ENCODE data around the gene GJA9. TPM values are rescaled to one million over a fixed set of nuclear protein-coding genes. Genes with fewer than 3 reads are reported as not detected.
"Not testable (repeated sequence)": the region's sequence is repeated elsewhere in the genome, so short reads cannot be mapped to it uniquely, and the experiment has no call there.

GJA9 gene
- polyA plus RNA-seq, 2 donors, result 0.32 to 0.86 TPM

DNA sequence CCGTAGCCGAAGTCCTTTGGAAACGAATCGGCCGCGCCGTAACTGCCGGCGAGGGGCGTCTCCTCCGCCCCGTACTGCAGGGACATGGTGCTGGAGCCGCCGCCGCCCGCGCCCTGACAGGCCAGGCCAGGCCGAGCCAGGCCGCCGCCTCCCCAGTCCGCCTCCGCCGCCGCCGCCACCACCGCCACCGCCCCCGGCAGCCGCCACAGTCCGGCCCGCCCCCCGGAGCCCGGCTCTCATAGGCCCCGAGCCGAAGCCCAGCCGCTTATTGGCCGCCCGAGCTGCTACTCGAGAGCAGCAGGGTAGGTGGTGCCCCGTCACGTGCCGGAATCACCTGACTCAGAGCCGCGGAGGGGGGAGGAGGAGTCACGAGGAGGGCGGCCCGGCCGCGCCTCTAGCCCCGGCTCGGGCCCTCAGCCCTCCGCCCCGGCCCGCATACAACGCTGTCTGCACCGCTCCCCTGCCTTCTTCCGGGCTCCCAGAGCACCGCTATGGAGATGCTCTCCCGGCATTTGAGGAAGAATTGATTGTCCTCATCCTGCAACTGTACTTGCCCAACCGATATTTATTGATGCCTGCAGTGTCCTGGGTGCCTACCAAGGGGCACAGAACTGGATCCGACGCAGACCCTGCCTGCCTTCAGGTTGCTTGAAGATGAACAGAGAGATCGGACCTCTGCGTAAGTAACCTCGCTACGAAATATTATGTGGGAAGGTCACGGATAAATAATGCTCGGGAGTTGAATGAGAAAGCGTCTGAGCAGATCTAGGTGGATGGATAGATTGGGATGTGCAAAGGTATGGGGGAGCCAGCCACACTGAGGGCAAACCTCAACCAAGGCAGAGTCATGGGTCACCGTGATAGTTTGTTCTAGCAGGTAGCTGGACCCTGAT, 21.6 kb downstream of the GJA9 start, which contains the start of gene RRAGC:
Gene RRAGC (minus strand): TSS at position 212 of the 893 bp plus-strand sequence. CDS start 126 bp downstream, at position 86.
- Histone ChIP-seq H3K9me3 (ENCODE audit: control insufficient read depth in 2 of 2, insufficient read depth in 1 of 2, low read depth in 1 of 2, low read length in 1 of 2) (no peaks in the 10 kb centered on the region), H3K27me3 (ENCODE audit: control insufficient read depth in 1 of 2, insufficient read depth in 2 of 2, low read length in 2 of 2) (no peaks in the 10 kb centered on the region), H3K36me3 (ENCODE audit: control insufficient read depth in 2 of 2, insufficient read depth in 2 of 2, low read length in 1 of 2) (peaks cover 3 to 6% of the 10 kb centered on the region in 2 donors), H3K4me3 (ENCODE audit: low read depth in 1 of 2, low read length in 2 of 2) (peak within 1 kb of the TSS; percentile 68 to 85), H3K27ac (ENCODE audit: low read depth in 2 of 2, low read length in 1 of 2) (peak within 1 kb of the TSS; percentile 97 to 98), H3K4me1 (ENCODE audit: control insufficient read depth in 2 of 2, insufficient read depth in 2 of 2, low read length in 1 of 2) (peaks cover 0 to 3% of the 10 kb centered on the region in 2 donors)
- 0% methylated on average over 48 to 70 of the region's 70 CpGs for WGBS, 2 donors

DNA sequence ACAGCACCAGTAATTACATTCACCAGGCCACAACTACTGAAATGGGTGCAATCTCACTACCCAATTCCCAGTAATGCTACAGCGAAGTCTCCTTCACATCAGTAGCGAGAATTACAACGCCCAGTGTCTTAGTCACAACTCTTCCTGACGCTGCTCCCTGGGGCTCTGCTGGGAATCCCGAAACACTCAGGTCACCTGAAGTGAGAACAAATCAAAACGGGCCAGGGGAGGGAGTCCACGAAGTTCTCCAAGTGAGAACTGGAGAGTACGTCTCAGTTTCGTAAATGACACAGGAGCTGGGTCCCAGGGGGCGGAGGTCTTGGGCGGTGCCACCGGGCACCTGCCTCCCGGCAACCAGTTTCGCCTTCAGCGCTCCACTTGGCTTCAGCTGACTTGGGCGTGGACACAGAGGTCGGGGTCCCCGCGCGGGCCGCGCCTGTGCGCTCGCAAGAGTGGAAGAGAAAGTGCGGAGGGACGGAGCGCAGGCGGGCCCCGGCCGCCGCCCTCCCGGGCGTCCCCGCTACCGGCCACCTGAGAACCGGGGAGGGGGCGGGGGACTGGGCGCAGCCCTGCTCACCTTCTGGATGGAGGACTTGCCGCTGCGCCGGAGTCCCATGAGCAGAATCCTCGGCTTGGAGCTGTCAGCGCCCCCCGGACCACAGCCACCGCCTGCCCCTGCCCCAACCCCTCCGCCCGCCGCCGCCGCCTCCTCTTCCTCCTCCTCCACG, 22.4 kb downstream of the GJA9 start:
- WGBS, 2 donors, result 0 to 1% methylated on average over 27 to 51 of the region's 51 CpGs
- Histone ChIP-seq H3K4me1 (ENCODE audit: control insufficient read depth in 2 of 2, insufficient read depth in 2 of 2, low read length in 1 of 2) (peaks cover 0 to 3% of the 10 kb centered on the region in 2 donors), H3K27ac (ENCODE audit: low read depth in 2 of 2, low read length in 1 of 2) (peak overlapping the region; percentile 97 to 98)

DNA sequence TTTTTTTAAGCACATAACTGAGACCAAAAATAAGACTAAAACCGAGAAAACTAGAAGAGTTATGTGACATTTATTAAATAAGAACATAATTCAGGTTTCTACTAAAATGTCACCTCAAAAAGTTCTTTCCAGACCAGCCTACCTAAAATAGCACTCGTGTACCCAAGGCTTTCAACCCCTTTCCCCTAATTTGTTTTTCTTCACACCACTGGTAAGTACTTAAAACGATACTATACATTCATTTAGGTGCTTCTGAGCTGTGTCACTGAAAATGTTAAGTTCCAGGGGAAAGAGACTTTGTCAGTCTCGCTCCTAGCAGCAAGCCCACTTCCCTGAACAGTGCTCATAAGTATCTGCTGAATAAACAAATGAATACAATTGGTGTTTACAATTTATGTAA, 28.6 kb downstream of the GJA9 start:
- 78% methylated on average over 4 of the region's 4 CpGs for WGBS, 2 donors
- no peaks in the 10 kb centered on the region for H3K4me1 ChIP-seq (ENCODE audit: control insufficient read depth in 2 of 2, insufficient read depth in 2 of 2, low read length in 1 of 2)
- H3K9me3 ChIP-seq (ENCODE audit: control insufficient read depth in 2 of 2, insufficient read depth in 1 of 2, low read depth in 1 of 2, low read length in 1 of 2), result no peaks in the 10 kb centered on the region
- peaks cover 6 to 8% of the 10 kb centered on the region in 2 donors for H3K36me3 ChIP-seq (ENCODE audit: control insufficient read depth in 2 of 2, insufficient read depth in 2 of 2, low read length in 1 of 2)
- H3K4me3 ChIP-seq (ENCODE audit: low read depth in 1 of 2, low read length in 2 of 2), result no peak overlapping the region
- H3K27me3 ChIP-seq (ENCODE audit: control insufficient read depth in 1 of 2, insufficient read depth in 2 of 2, low read length in 2 of 2), result no peaks in the 10 kb centered on the region
- no peak overlapping the region for H3K27ac ChIP-seq (ENCODE audit: low read depth in 2 of 2, low read length in 1 of 2)

More for the DNA sequence above, 22.4 kb downstream of the GJA9 start:
- no peaks in the 10 kb centered on the region for H3K9me3 ChIP-seq (ENCODE audit: control insufficient read depth in 2 of 2, insufficient read depth in 1 of 2, low read depth in 1 of 2, low read length in 1 of 2)
- H3K27me3 ChIP-seq (ENCODE audit: control insufficient read depth in 1 of 2, insufficient read depth in 2 of 2, low read length in 2 of 2), result no peaks in the 10 kb centered on the region
- peak overlapping the region; percentile 68 to 85 for H3K4me3 ChIP-seq (ENCODE audit: low read depth in 1 of 2, low read length in 2 of 2)
- H3K36me3 ChIP-seq (ENCODE audit: control insufficient read depth in 2 of 2, insufficient read depth in 2 of 2, low read length in 1 of 2), result peaks cover 2 to 6% of the 10 kb centered on the region in 2 donors

DNA sequence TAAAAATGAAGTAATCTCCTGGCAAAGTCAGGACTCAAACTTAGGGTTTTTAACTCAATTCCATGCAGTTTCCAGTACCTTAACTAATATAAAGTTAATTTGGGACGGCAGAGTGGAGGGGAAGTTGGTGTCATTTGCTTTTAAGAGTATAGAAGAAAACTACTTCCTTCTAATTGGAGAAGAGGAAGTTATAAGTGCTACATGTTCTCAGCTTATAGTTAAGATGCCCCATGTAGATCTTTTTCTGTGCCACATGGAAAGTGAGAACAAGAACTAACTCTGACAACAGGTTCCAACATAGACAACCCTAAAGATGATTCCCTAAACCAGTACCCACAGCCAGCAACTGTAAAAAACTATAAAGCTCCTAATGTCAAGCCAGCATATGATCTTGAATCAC, 33.3 kb downstream of the GJA9 start:
- 78 to 87% methylated on average over 1 of the region's 1 CpG for WGBS, 2 donors
- peaks cover 3 to 8% of the 10 kb centered on the region in 2 donors for H3K36me3 ChIP-seq (ENCODE audit: control insufficient read depth in 2 of 2, insufficient read depth in 2 of 2, low read length in 1 of 2)
- no peak overlapping the region for H3K27ac ChIP-seq (ENCODE audit: low read depth in 2 of 2, low read length in 1 of 2)
- H3K27me3 ChIP-seq (ENCODE audit: control insufficient read depth in 1 of 2, insufficient read depth in 2 of 2, low read length in 2 of 2), result no peaks in the 10 kb centered on the region
- H3K4me3 ChIP-seq (ENCODE audit: low read depth in 1 of 2, low read length in 2 of 2), result no peak overlapping the region
- no peaks in the 10 kb centered on the region for H3K4me1 ChIP-seq (ENCODE audit: control insufficient read depth in 2 of 2, insufficient read depth in 2 of 2, low read length in 1 of 2)
- H3K9me3 ChIP-seq (ENCODE audit: control insufficient read depth in 2 of 2, insufficient read depth in 1 of 2, low read depth in 1 of 2, low read length in 1 of 2), result no peaks in the 10 kb centered on the region

DNA sequence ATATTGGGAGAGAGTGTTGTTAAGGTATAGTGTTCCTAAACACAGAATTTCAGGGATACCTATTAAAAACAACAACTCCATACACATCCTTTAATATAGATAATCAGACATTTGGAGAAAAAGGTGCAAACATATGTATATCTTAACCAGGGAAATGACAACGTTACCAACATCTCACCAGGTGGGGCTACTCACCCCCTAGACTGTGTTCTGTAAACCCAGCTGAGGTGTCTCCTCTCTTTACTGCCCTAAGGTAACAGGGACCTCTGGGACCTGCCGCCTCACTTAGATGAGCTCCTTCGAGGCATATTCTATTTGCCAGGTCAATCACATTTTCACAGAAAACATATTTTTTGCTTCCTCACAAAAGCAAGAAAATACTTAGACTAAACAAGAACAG, 35.2 kb downstream of the GJA9 start:
- H3K27me3 ChIP-seq (ENCODE audit: control insufficient read depth in 1 of 2, insufficient read depth in 2 of 2, low read length in 2 of 2), result no peaks in the 10 kb centered on the region
- no peaks in the 10 kb centered on the region for H3K4me1 ChIP-seq (ENCODE audit: control insufficient read depth in 2 of 2, insufficient read depth in 2 of 2, low read length in 1 of 2)
- no peak overlapping the region for H3K27ac ChIP-seq (ENCODE audit: low read depth in 2 of 2, low read length in 1 of 2)
- peaks cover 3 to 5% of the 10 kb centered on the region in 2 donors for H3K36me3 ChIP-seq (ENCODE audit: control insufficient read depth in 2 of 2, insufficient read depth in 2 of 2, low read length in 1 of 2)
- H3K4me3 ChIP-seq (ENCODE audit: low read depth in 1 of 2, low read length in 2 of 2), result no peak overlapping the region
- WGBS, 2 donors, result 90 to 96% methylated on average over 3 of the region's 3 CpGs
- no peaks in the 10 kb centered on the region for H3K9me3 ChIP-seq (ENCODE audit: control insufficient read depth in 2 of 2, insufficient read depth in 1 of 2, low read depth in 1 of 2, low read length in 1 of 2)

DNA sequence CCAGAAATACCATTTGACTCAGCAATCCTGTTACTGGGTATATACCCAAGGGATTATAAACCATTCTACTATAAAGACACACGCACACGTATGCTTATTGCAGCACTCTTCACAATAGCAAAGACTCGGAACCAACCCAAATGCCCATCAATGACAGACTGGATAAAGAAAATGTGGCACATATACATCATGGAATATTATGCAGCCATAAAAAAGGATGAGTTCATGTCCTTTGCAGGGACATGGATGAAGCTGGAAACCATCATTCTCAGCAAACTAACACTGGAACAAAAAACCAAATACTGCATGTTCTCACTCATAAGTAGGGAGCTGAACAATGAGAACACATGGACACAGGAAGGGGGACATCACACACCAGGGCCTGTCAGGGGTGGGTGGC, 36.3 kb downstream of the GJA9 start:
- H3K27me3 ChIP-seq (ENCODE audit: control insufficient read depth in 1 of 2, insufficient read depth in 2 of 2, low read length in 2 of 2); H3K36me3 ChIP-seq (ENCODE audit: control insufficient read depth in 2 of 2, insufficient read depth in 2 of 2, low read length in 1 of 2); H3K9me3 ChIP-seq (ENCODE audit: control insufficient read depth in 2 of 2, insufficient read depth in 1 of 2, low read depth in 1 of 2, low read length in 1 of 2); H3K4me3 ChIP-seq (ENCODE audit: low read depth in 1 of 2, low read length in 2 of 2); H3K27ac ChIP-seq (ENCODE audit: low read depth in 2 of 2, low read length in 1 of 2); H3K4me1 ChIP-seq (ENCODE audit: control insufficient read depth in 2 of 2, insufficient read depth in 2 of 2, low read length in 1 of 2): not testable (repeated sequence)
- 96 to 97% methylated on average over 3 of the region's 3 CpGs for WGBS, 2 donors

DNA sequence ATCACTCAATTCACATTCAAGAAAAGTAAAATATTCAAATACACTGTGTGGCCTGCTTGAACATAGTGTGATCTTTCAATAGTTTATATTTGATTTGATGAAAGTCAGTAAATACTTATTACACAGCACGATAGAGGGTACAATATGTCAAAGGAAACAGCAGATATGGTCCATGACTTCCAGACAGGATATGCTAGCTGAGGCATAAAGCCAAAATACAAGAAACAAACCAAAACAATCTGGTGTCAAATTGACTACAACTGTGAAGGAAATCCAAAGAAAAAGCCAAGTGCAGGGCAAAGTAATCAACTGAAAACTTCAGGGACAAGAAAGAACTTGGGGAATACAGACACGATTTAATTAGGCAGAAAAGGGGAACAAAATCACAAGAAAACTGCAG, 41.1 kb downstream of the GJA9 start:
- peaks cover 6 to 11% of the 10 kb centered on the region in 2 donors for H3K36me3 ChIP-seq (ENCODE audit: control insufficient read depth in 2 of 2, insufficient read depth in 2 of 2, low read length in 1 of 2)
- no peak overlapping the region for H3K4me3 ChIP-seq (ENCODE audit: low read depth in 1 of 2, low read length in 2 of 2)
- 60 to 69% methylated on average over 2 of the region's 2 CpGs for WGBS, 2 donors
- no peaks in the 10 kb centered on the region for H3K27me3 ChIP-seq (ENCODE audit: control insufficient read depth in 1 of 2, insufficient read depth in 2 of 2, low read length in 2 of 2)
- H3K4me1 ChIP-seq (ENCODE audit: control insufficient read depth in 2 of 2, insufficient read depth in 2 of 2, low read length in 1 of 2), result no peaks in the 10 kb centered on the region
- no peaks in the 10 kb centered on the region for H3K9me3 ChIP-seq (ENCODE audit: control insufficient read depth in 2 of 2, insufficient read depth in 1 of 2, low read depth in 1 of 2, low read length in 1 of 2)
- no peak overlapping the region for H3K27ac ChIP-seq (ENCODE audit: low read depth in 2 of 2, low read length in 1 of 2)

DNA sequence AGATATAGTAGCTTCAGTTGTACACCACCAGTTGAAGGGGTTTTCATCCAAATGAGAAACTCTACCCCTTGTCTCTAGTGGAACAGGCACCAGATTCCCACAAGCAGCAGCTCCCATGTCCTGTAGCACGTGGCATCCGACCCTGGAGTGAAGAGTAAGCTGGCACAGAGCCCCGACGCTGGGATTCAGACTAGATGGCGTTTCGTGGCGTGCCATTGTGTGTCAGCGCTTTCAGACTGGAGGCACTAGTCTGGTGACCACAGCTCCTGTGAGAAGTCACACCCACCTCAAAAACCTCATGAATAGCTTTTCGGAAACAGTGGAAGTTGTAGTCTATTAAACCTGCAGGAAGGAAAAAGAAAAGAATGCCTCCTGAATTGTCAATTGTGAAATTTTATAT, 42.0 kb downstream of the GJA9 start:
- WGBS, 2 donors, result 76 to 78% methylated on average over 9 of the region's 9 CpGs
- H3K36me3 ChIP-seq (ENCODE audit: control insufficient read depth in 2 of 2, insufficient read depth in 2 of 2, low read length in 1 of 2), result peaks cover 6 to 11% of the 10 kb centered on the region in 2 donors
- no peaks in the 10 kb centered on the region for H3K27me3 ChIP-seq (ENCODE audit: control insufficient read depth in 1 of 2, insufficient read depth in 2 of 2, low read length in 2 of 2)
- H3K4me1 ChIP-seq (ENCODE audit: control insufficient read depth in 2 of 2, insufficient read depth in 2 of 2, low read length in 1 of 2), result no peaks in the 10 kb centered on the region
- no peak overlapping the region for H3K27ac ChIP-seq (ENCODE audit: low read depth in 2 of 2, low read length in 1 of 2)
- H3K9me3 ChIP-seq (ENCODE audit: control insufficient read depth in 2 of 2, insufficient read depth in 1 of 2, low read depth in 1 of 2, low read length in 1 of 2), result no peaks in the 10 kb centered on the region
- H3K4me3 ChIP-seq (ENCODE audit: low read depth in 1 of 2, low read length in 2 of 2), result no peak overlapping the region

DNA sequence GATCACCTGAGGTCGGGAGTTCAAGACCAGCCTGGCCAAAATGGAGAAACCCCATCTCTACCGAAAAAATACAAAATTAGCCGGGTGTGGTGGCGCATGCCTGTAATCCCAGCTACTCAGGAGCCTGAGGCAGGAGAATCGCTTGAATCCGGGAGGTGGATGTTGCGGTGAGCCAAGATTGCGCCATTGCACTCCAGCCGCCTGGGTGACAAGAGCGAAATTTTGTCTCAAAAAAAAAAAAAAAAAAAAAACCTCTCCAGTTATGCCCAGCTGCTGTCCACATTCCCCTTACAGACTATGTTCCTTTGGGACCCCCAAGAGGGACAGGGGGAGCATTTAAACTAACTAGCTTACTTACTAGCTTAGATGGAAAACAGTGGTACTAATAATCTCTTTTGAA, 45.1 kb downstream of the GJA9 start:
- WGBS, 2 donors, result 78 to 83% methylated on average over 10 of the region's 10 CpGs
- not testable (repeated sequence) for H3K27me3 ChIP-seq (ENCODE audit: control insufficient read depth in 1 of 2, insufficient read depth in 2 of 2, low read length in 2 of 2); H3K27ac ChIP-seq (ENCODE audit: low read depth in 2 of 2, low read length in 1 of 2); H3K9me3 ChIP-seq (ENCODE audit: control insufficient read depth in 2 of 2, insufficient read depth in 1 of 2, low read depth in 1 of 2, low read length in 1 of 2); H3K4me3 ChIP-seq (ENCODE audit: low read depth in 1 of 2, low read length in 2 of 2); H3K4me1 ChIP-seq (ENCODE audit: control insufficient read depth in 2 of 2, insufficient read depth in 2 of 2, low read length in 1 of 2)
- peaks cover 6 to 11% of the 10 kb centered on the region in 2 donors for H3K36me3 ChIP-seq (ENCODE audit: control insufficient read depth in 2 of 2, insufficient read depth in 2 of 2, low read length in 1 of 2)
